Mesendoderm (in vitro differentiated cells): ENCODE results near the gene KRT12.
A peak's percentile ranks its signal among the peaks of the same experiment; 100 is the strongest.

Experiments
- DNase-seq: peaks from one replicate; pipeline ENCODE4 v3.0.0; 2013
- H2AK5ac ChIP-seq: 2 replicates; pipeline ENCODE4 v1.6.1; 2013; ENCODE audit warnings: low read length, inconsistent platforms
- H2BK120ac ChIP-seq: 2 replicates; pipeline ENCODE4 v1.6.1; 2013; ENCODE audit warnings: low read depth, mild to moderate bottlenecking, low read length, moderate library complexity, mixed read lengths
- H2BK15ac ChIP-seq: replicated peaks from 2 replicates; pipeline ENCODE4 v1.6.1; 2013; ENCODE audit warnings: low read depth, mild to moderate bottlenecking, moderate library complexity
- H2BK5ac ChIP-seq: 2 replicates; pipeline ENCODE4 v1.6.1; 2013; ENCODE audit warnings: low read length, inconsistent platforms
- H3K18ac ChIP-seq: 2 replicates; pipeline ENCODE4 v1.6.1; 2013; ENCODE audit warnings: mild to moderate bottlenecking, low read length, mixed read lengths
- H3K23ac ChIP-seq: one replicate; pipeline ENCODE4 v1.6.1; 2013; ENCODE audit warnings: low read length
- H3K27ac ChIP-seq: 2 replicates; pipeline ENCODE4 v1.5.1; 2013; ENCODE audit warnings: low read depth, mild to moderate bottlenecking, inconsistent platforms, low read length, moderate library complexity
- H3K27me3 ChIP-seq: 2 replicates; pipeline ENCODE4 v1.6.1; 2013; ENCODE audit warnings: low read length, control low read depth, mild to moderate bottlenecking, inconsistent platforms; ENCODE audit not compliant: insufficient read depth, poor library complexity
- H3K36me3 ChIP-seq: 2 replicates; pipeline ENCODE4 v1.6.1; 2013; ENCODE audit warnings: low read length, inconsistent platforms; ENCODE audit not compliant: control insufficient read depth, insufficient read depth
- H3K4ac ChIP-seq: one replicate; pipeline ENCODE4 v1.6.1; 2013; ENCODE audit warnings: low read depth, mild to moderate bottlenecking, low read length, moderate library complexity
- H3K4me1 ChIP-seq: 2 replicates; pipeline ENCODE4 v1.6.1; 2013; ENCODE audit warnings: low read depth, low read length, inconsistent platforms; ENCODE audit not compliant: control insufficient read depth
- H3K4me2 ChIP-seq: 2 replicates; pipeline ENCODE4 v1.6.1; 2013; ENCODE audit warnings: low read length
- H3K4me3 ChIP-seq: 2 replicates; pipeline ENCODE4 v1.5.1; 2013; ENCODE audit warnings: mild to moderate bottlenecking, low read length
- H3K56ac ChIP-seq: one replicate; pipeline ENCODE4 v1.6.1; 2013; ENCODE audit warnings: low read length
- H3K79me1 ChIP-seq: 2 replicates; pipeline ENCODE4 v1.6.1; 2013; ENCODE audit warnings: low read length, inconsistent platforms
- H3K79me2 ChIP-seq: 2 replicates; pipeline ENCODE4 v1.6.1; 2013; ENCODE audit warnings: mild to moderate bottlenecking, low read length; ENCODE audit not compliant: control insufficient read depth, insufficient read depth
- H3K9ac ChIP-seq: 2 replicates; pipeline ENCODE4 v1.6.1; 2013; ENCODE audit warnings: low read length, inconsistent platforms
- H4K5ac ChIP-seq: one replicate; pipeline ENCODE4 v1.6.1; 2013; ENCODE audit warnings: low read length
- H4K8ac ChIP-seq: one replicate; pipeline ENCODE4 v1.6.1; 2013; ENCODE audit warnings: low read depth, mild to moderate bottlenecking, control low read depth, low read length, moderate library complexity
- WGBS: extraction: QIAGEN DNeasy Blood & Tissue Kit; methylation state at CpG from one replicate; pipeline ENCODE4 v1.1.7; 2013; ENCODE audit warnings: low lambda C conversion rate, missing lambda C conversion rate; ENCODE audit not compliant: insufficient coverage; ENCODE audit errors: extremely low coverage; 5-methylcytosine and 5-hydroxymethylcytosine counted together

The KRT12 gene

DNA sequence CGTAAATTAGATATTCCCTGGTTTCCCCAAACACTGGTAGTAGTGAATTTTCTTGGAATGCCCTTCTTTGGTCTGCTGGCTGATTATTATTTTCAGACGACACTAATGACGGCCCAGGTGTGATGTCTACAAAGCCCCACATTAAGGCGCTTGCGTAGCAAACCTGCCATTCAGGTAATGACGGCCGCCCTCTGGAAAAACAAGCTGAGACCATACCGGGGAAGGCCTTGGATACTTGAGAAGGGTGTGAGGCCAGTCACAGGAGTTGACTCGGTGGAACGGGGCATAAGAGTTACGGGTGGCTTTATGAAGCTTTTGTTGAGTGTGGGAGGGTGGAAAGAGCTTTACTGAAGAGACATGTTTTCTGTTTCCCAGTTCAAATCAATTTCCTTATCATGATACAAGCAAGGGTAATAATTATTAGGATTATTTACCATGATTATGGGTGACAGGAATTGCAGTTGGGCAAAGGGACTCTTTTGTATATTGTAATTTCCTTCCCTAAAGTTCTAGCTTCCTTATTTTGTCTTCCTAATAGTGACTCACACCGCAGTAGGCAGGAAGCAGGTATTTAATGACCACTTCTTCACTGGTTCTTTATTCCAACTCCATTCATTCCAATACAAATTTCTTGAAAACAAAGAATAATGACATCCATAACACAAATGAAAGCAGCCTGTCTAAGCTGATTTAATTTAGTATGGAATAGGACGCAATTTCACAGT is 45.6 kb upstream of the KRT12 start:
- H3K79me2 ChIP-seq: no peaks in the 10 kb centered on the region
- H3K4ac ChIP-seq: no peak overlapping the region
- H3K4me1 ChIP-seq: no peaks in the 10 kb centered on the region
- no peak overlapping the region for H3K9ac ChIP-seq
- DNase-seq: no peak
- no peak overlapping the region for H4K8ac ChIP-seq
- H3K4me3 ChIP-seq: no peak overlapping the region
- no peak overlapping the region for H3K56ac ChIP-seq
- no peak overlapping the region for H3K27ac ChIP-seq
- H2AK5ac ChIP-seq: no peak overlapping the region
- no CpG with 5 or more reads among the region's 13 CpGs for WGBS
- no peak overlapping the region for H2BK5ac ChIP-seq
- no peak overlapping the region for H3K18ac ChIP-seq
- H3K4me2 ChIP-seq: no peak overlapping the region
- H4K5ac ChIP-seq: no peak overlapping the region
- H2BK120ac ChIP-seq: no peak overlapping the region
- H3K79me1 ChIP-seq: no peaks in the 10 kb centered on the region
- H3K36me3 ChIP-seq: no peaks in the 10 kb centered on the region
- no peak overlapping the region for H3K23ac ChIP-seq
- no peak overlapping the region for H2BK15ac ChIP-seq
- H3K27me3 ChIP-seq: no peaks in the 10 kb centered on the region

- Histone ChIP-seq H2AK5ac (no peak overlapping the region), H3K23ac (no peak overlapping the region), H2BK15ac (no peak overlapping the region), H3K27ac (no peak overlapping the region), H3K4me1 (no peaks in the 10 kb centered on the region), H3K56ac (no peak overlapping the region), H3K4ac (no peak overlapping the region), H3K4me2 (no peak overlapping the region), H3K79me2 (no peaks in the 10 kb centered on the region), H3K18ac (no peak overlapping the region), H2BK5ac (no peak overlapping the region), H3K79me1 (no peaks in the 10 kb centered on the region), H2BK120ac (no peak overlapping the region), H3K36me3 (no peaks in the 10 kb centered on the region), H3K4me3 (no peak overlapping the region), H3K9ac (no peak overlapping the region), H4K8ac (no peak overlapping the region), H3K27me3 (no peaks in the 10 kb centered on the region), H4K5ac (no peak overlapping the region)
- no CpG with 5 or more reads among the region's 3 CpGs for WGBS
- DNase-seq: no peak
Observed at GRCh38 chr17:40910441-40910841, 43.4 kb upstream of the KRT12 start.

- no peak for DNase-seq
- Histone ChIP-seq H3K23ac (no peak overlapping the region), H3K4me1 (no peaks in the 10 kb centered on the region), H3K9ac (no peak overlapping the region), H2BK5ac (no peak overlapping the region), H3K4me2 (no peak overlapping the region), H4K8ac (no peak overlapping the region), H2AK5ac (no peak overlapping the region), H3K27ac (no peak overlapping the region), H3K79me2 (no peaks in the 10 kb centered on the region), H2BK15ac (no peak overlapping the region), H3K79me1 (no peaks in the 10 kb centered on the region), H3K56ac (no peak overlapping the region), H3K4ac (no peak overlapping the region), H2BK120ac (no peak overlapping the region), H3K27me3 (no peaks in the 10 kb centered on the region), H3K36me3 (no peaks in the 10 kb centered on the region), H3K4me3 (no peak overlapping the region), H4K5ac (no peak overlapping the region), H3K18ac (no peak overlapping the region)
- WGBS: no CpG with 5 or more reads among the region's 4 CpGs
Observed at GRCh38 chr17:40909755-40910154, 42.7 kb upstream of the KRT12 start.

DNA sequence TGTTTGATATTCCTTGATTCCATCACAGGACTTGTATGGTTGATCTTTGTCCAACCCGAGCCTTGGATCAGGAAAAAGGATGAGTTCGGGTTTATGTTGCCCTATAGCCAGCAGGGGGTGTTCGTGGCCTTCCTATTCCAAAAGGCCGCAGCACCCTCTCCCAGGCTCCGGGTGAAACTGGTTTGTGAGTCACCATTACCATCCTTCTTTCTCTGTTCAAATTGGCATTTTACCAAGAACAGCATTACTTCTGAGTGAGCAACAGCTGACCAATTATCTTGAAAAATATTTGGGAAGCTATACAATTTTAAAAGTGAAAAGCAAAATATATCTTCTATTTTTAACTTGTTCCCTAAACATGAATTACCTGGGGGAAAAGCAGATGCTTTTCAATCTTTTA is 42.3 kb upstream of the KRT12 start:
- Histone ChIP-seq H3K4me2 (no peak overlapping the region), H4K8ac (no peak overlapping the region), H3K9ac (no peak overlapping the region), H3K56ac (no peak overlapping the region), H3K23ac (no peak overlapping the region), H2BK120ac (no peak overlapping the region), H3K4ac (no peak overlapping the region), H3K4me3 (no peak overlapping the region), H3K36me3 (no peaks in the 10 kb centered on the region), H3K4me1 (no peaks in the 10 kb centered on the region), H4K5ac (no peak overlapping the region), H3K79me1 (no peaks in the 10 kb centered on the region), H2BK5ac (no peak overlapping the region), H3K27me3 (no peaks in the 10 kb centered on the region), H2AK5ac (no peak overlapping the region), H3K27ac (no peak overlapping the region), H2BK15ac (no peak overlapping the region), H3K79me2 (no peaks in the 10 kb centered on the region), H3K18ac (no peak overlapping the region)
- DNase-seq: peak; percentile 84
- no CpG with 5 or more reads among the region's 5 CpGs for WGBS

DNA sequence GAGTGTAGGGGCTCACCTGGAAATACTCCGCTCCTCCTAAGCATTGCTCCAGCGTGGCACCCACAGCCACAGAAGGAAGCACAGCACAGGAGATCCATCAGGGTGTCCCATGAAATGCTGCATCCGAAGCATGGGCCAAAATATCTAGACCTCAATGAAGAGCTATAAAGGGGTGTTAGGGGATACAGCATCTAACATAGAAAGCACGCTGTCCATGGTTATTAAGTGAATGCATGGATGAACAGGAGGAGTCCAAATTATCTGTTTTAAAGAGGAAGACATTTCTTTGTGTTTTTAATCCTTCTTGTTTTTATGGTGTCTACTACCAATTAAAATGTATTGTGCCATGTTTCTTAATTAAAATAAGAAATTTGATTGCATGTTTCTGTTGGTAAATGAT is 39.6 kb upstream of the KRT12 start:
- no peaks in the 10 kb centered on the region for H3K79me1 ChIP-seq
- H3K23ac ChIP-seq: no peak overlapping the region
- no peak overlapping the region for H4K5ac ChIP-seq
- H3K4me3 ChIP-seq: no peak overlapping the region
- no peak overlapping the region for H4K8ac ChIP-seq
- no peaks in the 10 kb centered on the region for H3K27me3 ChIP-seq
- H2BK120ac ChIP-seq: no peak overlapping the region
- H3K18ac ChIP-seq: no peak overlapping the region
- WGBS: no CpG with 5 or more reads among the region's 4 CpGs
- no peak overlapping the region for H3K27ac ChIP-seq
- H3K79me2 ChIP-seq: no peaks in the 10 kb centered on the region
- no peak for DNase-seq
- no peaks in the 10 kb centered on the region for H3K36me3 ChIP-seq
- H2AK5ac ChIP-seq: no peak overlapping the region
- no peaks in the 10 kb centered on the region for H3K4me1 ChIP-seq
- H2BK5ac ChIP-seq: no peak overlapping the region
- H3K4ac ChIP-seq: no peak overlapping the region
- no peak overlapping the region for H3K9ac ChIP-seq
- H3K4me2 ChIP-seq: no peak overlapping the region
- H2BK15ac ChIP-seq: no peak overlapping the region
- H3K56ac ChIP-seq: no peak overlapping the region

DNA sequence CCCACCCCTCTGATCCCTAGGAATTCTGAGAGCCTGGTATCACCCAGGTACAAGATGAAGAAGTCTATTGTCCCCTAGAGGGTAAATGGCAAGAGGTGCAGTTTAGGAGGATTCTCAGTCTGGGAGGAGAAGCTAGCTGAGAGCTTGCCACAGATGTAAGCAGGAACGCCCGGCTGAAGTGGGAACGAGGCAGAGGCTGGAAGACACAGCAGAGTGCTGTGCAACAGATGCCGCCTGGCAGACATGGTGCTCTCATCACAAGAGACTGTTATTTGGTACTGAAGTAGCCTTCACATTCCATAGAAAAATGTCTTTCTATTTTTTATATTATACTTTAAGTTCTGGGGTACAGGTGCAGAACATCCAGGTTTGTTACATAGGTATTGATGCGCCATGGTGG is 38.3 kb upstream of the KRT12 start:
- Histone ChIP-seq H3K9ac (no peak overlapping the region), H3K18ac (no peak overlapping the region), H3K23ac (no peak overlapping the region), H3K27ac (no peak overlapping the region), H2BK120ac (no peak overlapping the region), H3K36me3 (no peaks in the 10 kb centered on the region), H2AK5ac (no peak overlapping the region), H4K5ac (no peak overlapping the region), H2BK15ac (no peak overlapping the region), H3K4me1 (no peaks in the 10 kb centered on the region), H3K79me2 (no peaks in the 10 kb centered on the region), H3K4ac (no peak overlapping the region), H2BK5ac (no peak overlapping the region), H3K56ac (no peak overlapping the region), H3K79me1 (no peaks in the 10 kb centered on the region), H3K27me3 (no peaks in the 10 kb centered on the region), H3K4me3 (no peak overlapping the region), H4K8ac (no peak overlapping the region), H3K4me2 (no peak overlapping the region)
- WGBS: no CpG with 5 or more reads among the region's 5 CpGs
- no peak for DNase-seq
